ENCODE results near the gene LRRC36.

DNA sequence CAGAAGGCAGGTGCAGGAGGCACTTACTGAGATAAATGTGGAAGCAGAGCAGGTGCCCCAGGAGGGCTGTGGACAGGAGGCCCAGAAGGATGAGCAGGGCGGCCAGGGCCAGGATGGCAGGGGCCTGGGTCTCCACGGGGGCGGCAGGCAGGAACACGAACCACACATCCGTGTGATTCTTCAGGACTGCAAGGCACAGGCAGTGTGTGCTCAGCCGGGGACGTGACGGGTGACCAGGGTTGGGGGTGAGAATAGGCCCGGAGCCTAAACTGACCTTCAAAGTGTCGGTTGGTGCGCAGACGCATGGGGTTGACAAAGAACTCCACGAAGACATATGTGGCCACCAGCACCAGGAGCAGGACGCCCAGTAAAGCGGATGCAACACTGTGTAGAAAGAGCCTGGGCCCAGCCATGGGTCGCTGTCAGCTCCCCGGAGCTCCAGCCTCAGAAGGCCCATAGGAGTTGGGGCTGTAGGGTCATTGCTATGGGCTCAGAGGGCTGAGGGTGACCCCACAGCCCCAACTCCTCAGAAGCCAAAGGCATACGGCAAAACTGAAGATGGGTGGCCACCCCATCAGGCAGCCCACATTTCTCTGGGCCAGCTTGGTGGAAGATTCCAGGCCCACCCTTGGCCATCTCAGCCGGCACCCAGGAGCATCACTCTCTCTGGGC is 72.1 kb downstream of the LRRC36 start:
- TF ChIP-seq, protein P1, sequence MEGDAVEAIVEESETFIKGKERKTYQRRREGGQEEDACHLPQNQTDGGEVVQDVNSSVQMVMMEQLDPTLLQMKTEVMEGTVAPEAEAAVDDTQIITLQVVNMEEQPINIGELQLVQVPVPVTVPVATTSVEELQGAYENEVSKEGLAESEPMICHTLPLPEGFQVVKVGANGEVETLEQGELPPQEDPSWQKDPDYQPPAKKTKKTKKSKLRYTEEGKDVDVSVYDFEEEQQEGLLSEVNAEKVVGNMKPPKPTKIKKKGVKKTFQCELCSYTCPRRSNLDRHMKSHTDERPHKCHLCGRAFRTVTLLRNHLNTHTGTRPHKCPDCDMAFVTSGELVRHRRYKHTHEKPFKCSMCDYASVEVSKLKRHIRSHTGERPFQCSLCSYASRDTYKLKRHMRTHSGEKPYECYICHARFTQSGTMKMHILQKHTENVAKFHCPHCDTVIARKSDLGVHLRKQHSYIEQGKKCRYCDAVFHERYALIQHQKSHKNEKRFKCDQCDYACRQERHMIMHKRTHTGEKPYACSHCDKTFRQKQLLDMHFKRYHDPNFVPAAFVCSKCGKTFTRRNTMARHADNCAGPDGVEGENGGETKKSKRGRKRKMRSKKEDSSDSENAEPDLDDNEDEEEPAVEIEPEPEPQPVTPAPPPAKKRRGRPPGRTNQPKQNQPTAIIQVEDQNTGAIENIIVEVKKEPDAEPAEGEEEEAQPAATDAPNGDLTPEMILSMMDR (conservative IDR thresholded peaks at IDR 0.05; ENCODE audit: low read depth, low read length) = no peak
- no peak for TF ChIP-seq EZH2phosphoT487 (IDR thresholded peaks at IDR 0.05; ENCODE audit: borderline replicate concordance, low read length)

Data from PC-3 (cell line).